GM12878 (cell line): ENCODE data around the gene CRTC2. TPM values are rescaled to one million over a fixed set of nuclear protein-coding genes. Genes with fewer than 3 reads are reported as not detected.

Source experiments
- ATAC-seq: fragments of 200-7000 bp; cut with Tn5 transposase; 3 replicates; pipeline ENCODE4 v1.9.1; 2020; ENCODE audit warnings: mild to moderate bottlenecking, moderate library complexity
- BruUV-seq: library from RNA; stranded (reverse); fragments of 400-500 nt; replicated peaks from 2 replicates; lab custom pipeline; 2021; lab: Mats Ljungman, UMichigan
- CTCF ChIA-PET: fragments of 300-600 bp; sonication (Branson Sonifier 250); formaldehyde crosslinking; extraction: SDS; loops from one replicate; lab custom pipeline; 2021; ENCODE audit warnings: inconsistent platforms; lab: Yijun Ruan, JAX
- POLR2A ChIA-PET: fragments of 350-600 bp; formaldehyde crosslinking; extraction: SDS; loops from one replicate; lab custom pipeline; 2021; ENCODE audit warnings: inconsistent platforms; lab: Charles Lee
- RAD21 ChIA-PET: fragments of 300-600 bp; sonication (Branson Sonifier 250); formaldehyde crosslinking; loops from one replicate; lab custom pipeline; 2023; ENCODE audit warnings: antibody characterized with exemption; ENCODE audit not compliant: unreplicated experiment; lab: Charles Lee
- SMC1A ChIA-PET: fragments of 300-600 bp; sonication (Branson Sonifier 250); formaldehyde crosslinking; loops from one replicate; lab custom pipeline; 2023; ENCODE audit not compliant: unreplicated experiment, uncharacterized antibody; lab: Charles Lee
- DNase-seq: peaks from one replicate; pipeline ENCODE4 v3.0.0-alpha.2; 2011; ENCODE audit warnings: low read depth, low spot score
- FAIRE-seq: peaks from 3 replicates; lab custom pipeline; 2011; peaks lifted over from hg19 to GRCh38; lab: Jason Lieb, UNC
- H2AFZ ChIP-seq: 2 replicates; pipeline ENCODE4 v1.6.0; 2011; ENCODE audit warnings: low read depth, low read length, control low read depth; ENCODE audit not compliant: control insufficient read depth
- H3K27ac ChIP-seq: 2 replicates; pipeline ENCODE4 v1.5.1; 2011; ENCODE audit warnings: control low read depth; ENCODE audit not compliant: control insufficient read depth, insufficient read depth
- H3K27me3 ChIP-seq, 2 experiments: replicated peaks in 1 of 2; 2 replicates each; pipeline versions ENCODE4 v1.6.0 to v1.6.1; 2011; ENCODE audit warnings: low read length in 1 of 2; ENCODE audit not compliant: control insufficient read depth in 2 of 2, insufficient read depth in 2 of 2
- H3K36me3 ChIP-seq, 2 experiments: 2 replicates each; pipeline ENCODE4 v1.5.1; 2011; ENCODE audit warnings: low read length in 1 of 2; ENCODE audit not compliant: control insufficient read depth in 2 of 2, insufficient read depth in 2 of 2
- H3K4me1 ChIP-seq: 2 replicates; pipeline ENCODE4 v1.6.1; 2011; ENCODE audit warnings: mild to moderate bottlenecking, low read length, moderate library complexity, mixed read lengths; ENCODE audit not compliant: control insufficient read depth, insufficient read depth
- H3K4me2 ChIP-seq: 2 replicates; pipeline ENCODE4 v1.6.0; 2011; ENCODE audit warnings: control low read depth; ENCODE audit not compliant: control insufficient read depth, insufficient read depth
- H3K4me3 ChIP-seq: fragments of 200-600 bp; sonication (generic); 2 replicates; pipeline ENCODE4 v1.5.1; 2016
- H3K79me2 ChIP-seq: 2 replicates; pipeline ENCODE4 v1.6.0; 2011; ENCODE audit warnings: low read length; ENCODE audit not compliant: control insufficient read depth, insufficient read depth
- H3K9ac ChIP-seq: 2 replicates; pipeline ENCODE4 v1.8.0; 2011; ENCODE audit warnings: low read length, control low read depth, mixed read lengths; ENCODE audit not compliant: control insufficient read depth, insufficient read depth
- H3K9me3 ChIP-seq: replicated peaks from 3 replicates; pipeline ENCODE4 v1.5.1; 2011; ENCODE audit warnings: mild to moderate bottlenecking, low read length; ENCODE audit not compliant: control insufficient read depth, insufficient read depth
- H4K20me1 ChIP-seq: 2 replicates; pipeline ENCODE4 v1.6.0; 2011; ENCODE audit not compliant: control insufficient read depth, insufficient read depth
- BMI1 ChIP-seq: fragments of 450-650 bp; IDR thresholded peaks from 2 replicates; pipeline ENCODE4 v1.6.1; 2016; ENCODE audit warnings: mild to moderate bottlenecking, moderate library complexity, borderline replicate concordance
- BRCA1 ChIP-seq: IDR thresholded peaks from 2 replicates; pipeline ENCODE4 v1.6.1; 2011; ENCODE audit warnings: low read depth, low read length, improper control_type of control experiment
- CBX5 ChIP-seq: sonication (generic); IDR thresholded peaks from 2 replicates; pipeline ENCODE4 v1.6.1; 2016; ENCODE audit warnings: low read depth, moderate library complexity, mild to moderate bottlenecking, inconsistent platforms
- CTCF ChIP-seq, 3 experiments: IDR thresholded peaks in 2 of 3; conservative IDR thresholded peaks in 1 of 3; 2 replicates each; pipeline ENCODE4 v1.5.1; 2011; ENCODE audit warnings: low read depth in 3 of 3, low read length in 3 of 3, mild to moderate bottlenecking in 3 of 3, control low read depth in 2 of 3, moderate library complexity in 2 of 3, inconsistent platforms in 1 of 3, mixed read lengths in 1 of 3; ENCODE audit not compliant: control insufficient read depth in 2 of 3, insufficient read depth in 1 of 3; ENCODE audit errors: extremely low read depth in 1 of 3
- ETV6 ChIP-seq, 2 experiments: fragments of 450-650 bp in 1 of 2; IDR thresholded peaks in 1 of 2; conservative IDR thresholded peaks in 1 of 2; 2 replicates each; pipeline ENCODE4 v1.6.1; 2014; ENCODE audit warnings: antibody characterized with exemption in 1 of 2, borderline replicate concordance in 1 of 2, low read depth in 1 of 2, mild to moderate bottlenecking in 1 of 2, moderate library complexity in 1 of 2
- IKZF1 ChIP-seq: fragments of 450-650 bp; conservative IDR thresholded peaks from 2 replicates; pipeline ENCODE4 v1.6.1; 2017; ENCODE audit warnings: antibody characterized with exemption, mild to moderate bottlenecking
- IRF5 ChIP-seq: fragments of 450-650 bp; IDR thresholded peaks from 2 replicates; pipeline ENCODE4 v1.6.1; 2017; ENCODE audit warnings: borderline replicate concordance
- NFYB ChIP-seq: IDR thresholded peaks from 2 replicates; pipeline ENCODE4 v1.6.1; 2011; ENCODE audit warnings: low read depth, mild to moderate bottlenecking, low read length, improper control_type of control experiment, moderate library complexity; ENCODE audit not compliant: insufficient read depth
- PKNOX1 ChIP-seq: fragments of 450-650 bp; IDR thresholded peaks from 2 replicates; pipeline ENCODE4 v1.6.1; 2016; ENCODE audit warnings: mild to moderate bottlenecking
- PML ChIP-seq: IDR thresholded peaks from 2 replicates; pipeline ENCODE4 v1.6.1; 2012; ENCODE audit warnings: low read length, inconsistent platforms
- POLR2AphosphoS2 ChIP-seq: IDR thresholded peaks from 2 replicates; pipeline ENCODE4 v1.6.1; 2011; ENCODE audit warnings: low read depth, mild to moderate bottlenecking, low read length, improper control_type of control experiment, moderate library complexity
- RFX5 ChIP-seq: IDR thresholded peaks from 2 replicates; pipeline ENCODE4 v1.6.1; 2011; ENCODE audit warnings: low read depth, low read length, improper control_type of control experiment
- SMAD5 ChIP-seq: IDR thresholded peaks from 2 replicates; pipeline ENCODE4 v1.6.1; 2016; ENCODE audit warnings: antibody characterized with exemption, low read depth
- TCF7 ChIP-seq: IDR thresholded peaks from 2 replicates; pipeline ENCODE4 v1.6.1; 2014; ENCODE audit warnings: antibody characterized with exemption, borderline replicate concordance
- WGBS: methylation state at CpG from one replicate; pipeline ENCODE4 v1.1.6; 2016; ENCODE audit warnings: low lambda C conversion rate; ENCODE audit not compliant: insufficient replicate concordance, insufficient coverage; ENCODE audit errors: missing lambda C conversion rate; 5-methylcytosine and 5-hydroxymethylcytosine counted together
- in situ Hi-C: fragments of 300-500 bp; cut with MboI; formaldehyde crosslinking; loops from 9 replicates; pipeline ENCODE4 v1.14.3; 2018; ENCODE audit warnings: mixed read lengths
- intact Hi-C: fragments of 100-400 bp; cut with micrococcal nuclease; formaldehyde crosslinking; loops from one replicate; pipeline ENCODE4 v1.14.2; 2022; ENCODE audit not compliant: unreplicated experiment
- polyA plus RNA-seq, 11 experiments: library from polyadenylated mRNA; depleted of rRNA in 4 of 11; unstranded in 6 of 11; stranded (reverse) in 5 of 11; fragments of >200 nt; fragmentation: Nextera tagmentation in 4 of 11; fragmentation: Illumina TruSeq in 1 of 11; extraction: Ambion mirVana in 4 of 11; extraction: Trizol in 1 of 11; gene quantifications; 1 replicate in 1 of 11; 2 replicates in 10 of 11; pipeline versions ENCODE4 v1.2.1 to v1.2.3, GENCODE V29; 2011 to 2016; ENCODE audit warnings: inconsistent platforms in 2 of 11, missing spikeins in 2 of 11, low read depth in 1 of 11
- total RNA-seq, 4 experiments: library from RNA; depleted of rRNA in 3 of 4; stranded (reverse); fragments of >200 nt in 3 of 4; fragmentation: Illumina TruSeq in 1 of 4; extraction: Trizol in 1 of 4; gene quantifications; 2 replicates each; pipeline versions ENCODE4 v1.2.1 to v1.2.3, GENCODE V29; 2013 to 2021
- TF ChIP-seq, protein P1 (sequence below): IDR thresholded peaks from 2 replicates; pipeline ENCODE4 v1.6.1; 2012; ENCODE audit warnings: low read depth, low read length, improper control_type of control experiment

Gene CRTC2
- total and polyA plus RNA-seq, 10 of the 15 experiments (the other 5 are each of a cell fraction or from before 2014, with no cell fraction given), result 5.1 to 57.9 (median 32.7) TPM

- H3K4me3 ChIP-seq, result no peak overlapping the region
- TF ChIP-seq PML (0 out of 2 replicates have a peak, but pooled peaks have one; percentile 46), POLR2AphosphoS2 (peak; percentile 23; the same call in 1 of the 2 replicates), BRCA1 (no peak), TCF7 (no peak), SMAD5 (no peak), RFX5 (no peak), BMI1 (no peak), PKNOX1 (no peak), IRF5 (no peak), NFYB (no peak), IKZF1 (no peak), CTCF (IDR thresholded peaks at IDR 0.05 in 2 of 3, conservative IDR thresholded peaks at IDR 0.05 in 1 of 3; ENCODE audit: control insufficient read depth in 2 of 3, extremely low read depth in 1 of 3, insufficient read depth in 1 of 3, low read depth in 3 of 3, low read length in 3 of 3) (no peak), ETV6 (conservative IDR thresholded peaks at IDR 0.05 in 1 of 2, IDR thresholded peaks at IDR 0.05 in 1 of 2; ENCODE audit: borderline replicate concordance in 1 of 2, low read depth in 1 of 2) (no peak), CBX5 (no peak)
- TF ChIP-seq, protein P1, sequence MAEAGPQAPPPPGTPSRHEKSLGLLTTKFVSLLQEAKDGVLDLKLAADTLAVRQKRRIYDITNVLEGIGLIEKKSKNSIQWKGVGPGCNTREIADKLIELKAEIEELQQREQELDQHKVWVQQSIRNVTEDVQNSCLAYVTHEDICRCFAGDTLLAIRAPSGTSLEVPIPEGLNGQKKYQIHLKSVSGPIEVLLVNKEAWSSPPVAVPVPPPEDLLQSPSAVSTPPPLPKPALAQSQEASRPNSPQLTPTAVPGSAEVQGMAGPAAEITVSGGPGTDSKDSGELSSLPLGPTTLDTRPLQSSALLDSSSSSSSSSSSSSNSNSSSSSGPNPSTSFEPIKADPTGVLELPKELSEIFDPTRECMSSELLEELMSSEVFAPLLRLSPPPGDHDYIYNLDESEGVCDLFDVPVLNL, result no peak
- TF ChIP-seq, all 136 proteins: peak for 2
- ChIA-PET RAD21 (interaction anchor here (1.2 kb wide), 1 partner anchor 13 kb away, joined by 3 read pairs; the partner anchor contains the start of gene RAB13), CTCF (interaction anchor here (0.7 to 1.4 kb wide), 2 partner anchors 10 to 13 kb away, joined by 3 to 4 read pairs; partner anchors contain the start of genes RAB13 and SLC39A1), SMC1A (interaction anchor here (0.9 kb wide), 1 partner anchor 10 kb away, joined by 3 read pairs; the partner anchor contains the start of gene SLC39A1), POLR2A (interaction anchor here (2.4 kb wide), 1 partner anchor 10 kb away, joined by 9 read pairs; the partner anchor contains the start of gene SLC39A1)
- H3K36me3 ChIP-seq, result peaks cover 8 to 16% of the 10 kb centered on the region in 2 experiments
- intact Hi-C loops, result no loop called here
- 94% methylated on average over 3 of the region's 3 CpGs for WGBS
- no peak overlapping the region for H3K9ac ChIP-seq
- H3K4me2 ChIP-seq, result no peak overlapping the region
- H3K27me3 ChIP-seq, result no peaks in the 10 kb centered on the region
- no peak overlapping the region for H3K27ac ChIP-seq
- peaks cover 19% of the 10 kb centered on the region for H3K4me1 ChIP-seq
- FAIRE-seq (no peak), ATAC-seq (no peak), DNase-seq (no peak)
- in situ Hi-C loops, result no loop called here
- no peaks in the 10 kb centered on the region for H3K9me3 ChIP-seq
- peaks cover 24% of the 10 kb centered on the region for H3K79me2 ChIP-seq
- H2AFZ ChIP-seq, result no peak overlapping the region
- H4K20me1 ChIP-seq, result no peaks in the 10 kb centered on the region
- no TSS peak for BruUV-seq
Observed at GRCh38 chr1:153973071-153973470, 14.7 kb upstream of the CRTC2 start.
